Measurements from ENCODE around the gene TMEM176A.
"Not testable (repeated sequence)": the region's sequence is repeated elsewhere in the genome, so short reads cannot be mapped to it uniquely, and the experiment has no call there.

The TMEM176A gene

GRCh38 chr7:150800581-150801241 lies at the start of gene TMEM176A:
Gene TMEM176A (plus strand): TSS chr7:150800769. CDS start chr7:150801551, 782 bp downstream.
- DNase-seq (ENCODE audit: low read depth in 2 of 2, low spot score in 1 of 2), result no peak

GRCh38 chr7:150751702-150752101 lies 48.9 kb upstream of the TMEM176A start:
- DNase-seq (ENCODE audit: low read depth in 2 of 2, low spot score in 1 of 2), result no peak

GRCh38 chr7:150753239-150753638 lies 47.3 kb upstream of the TMEM176A start:
- no peak for DNase-seq (ENCODE audit: low read depth in 2 of 2, low spot score in 1 of 2)

- DNase-seq (ENCODE audit: low read depth in 2 of 2, low spot score in 1 of 2), result no peak
Observed at GRCh38 chr7:150753826-150754603, 46.6 kb upstream of the TMEM176A start.

- no peak for DNase-seq (ENCODE audit: low read depth in 2 of 2, low spot score in 1 of 2)
Observed at GRCh38 chr7:150754951-150755350, 45.6 kb upstream of the TMEM176A start.

GRCh38 chr7:150755473-150756099 lies 45.0 kb upstream of the TMEM176A start:
- DNase-seq (ENCODE audit: low read depth in 2 of 2, low spot score in 1 of 2), result peak in 1 of 2 donors; percentile 53

GRCh38 chr7:150756166-150756565 lies 44.4 kb upstream of the TMEM176A start:
- DNase-seq (ENCODE audit: low read depth in 2 of 2, low spot score in 1 of 2), result no peak

GRCh38 chr7:150756858-150757257 lies 43.7 kb upstream of the TMEM176A start:
- no peak for DNase-seq (ENCODE audit: low read depth in 2 of 2, low spot score in 1 of 2)

GRCh38 chr7:150759479-150759878 lies 41.1 kb upstream of the TMEM176A start:
- DNase-seq (ENCODE audit: low read depth in 2 of 2, low spot score in 1 of 2), result no peak

- no peak for DNase-seq (ENCODE audit: low read depth in 2 of 2, low spot score in 1 of 2)
Observed at GRCh38 chr7:150766334-150766709, 34.2 kb upstream of the TMEM176A start.

GRCh38 chr7:150769768-150770167 lies 30.8 kb upstream of the TMEM176A start:
- no peak for DNase-seq (ENCODE audit: low read depth in 2 of 2, low spot score in 1 of 2)

GRCh38 chr7:150774131-150774530 lies 26.4 kb upstream of the TMEM176A start:
- DNase-seq (ENCODE audit: low read depth in 2 of 2, low spot score in 1 of 2), result not testable (repeated sequence)

GRCh38 chr7:150778014-150778737 lies 22.4 kb upstream of the TMEM176A start:
- no peak for DNase-seq (ENCODE audit: low read depth in 2 of 2, low spot score in 1 of 2)

GRCh38 chr7:150778738-150779301 lies 21.7 kb upstream of the TMEM176A start:
- peak; percentile 45 to 57 for DNase-seq (ENCODE audit: low read depth in 2 of 2, low spot score in 1 of 2)

GRCh38 chr7:150780292-150780691 lies 20.3 kb upstream of the TMEM176A start:
- DNase-seq (ENCODE audit: low read depth in 2 of 2, low spot score in 1 of 2), result no peak

GRCh38 chr7:150781103-150781502 lies 19.5 kb upstream of the TMEM176A start:
- no peak for DNase-seq (ENCODE audit: low read depth in 2 of 2, low spot score in 1 of 2)

GRCh38 chr7:150781961-150782360 lies 18.6 kb upstream of the TMEM176A start:
- DNase-seq (ENCODE audit: low read depth in 2 of 2, low spot score in 1 of 2), result no peak

GRCh38 chr7:150784120-150784736 lies 16.3 kb upstream of the TMEM176A start:
- DNase-seq (ENCODE audit: low read depth in 2 of 2, low spot score in 1 of 2), result no peak

GRCh38 chr7:150784954-150785353 lies 15.6 kb upstream of the TMEM176A start:
- DNase-seq (ENCODE audit: low read depth in 2 of 2, low spot score in 1 of 2), result no peak
